K562 (cell line): ENCODE measurements around the gene IKBKE. TPM values are rescaled to one million over a fixed set of nuclear protein-coding genes. Genes with fewer than 3 reads are reported as not detected.
A peak's percentile ranks its signal among the peaks of the same experiment; 100 is the strongest.

ENCODE experiments used
- CREM ChIP-seq: IDR thresholded peaks from 2 replicates; pipeline ENCODE4 v1.6.1; 2014; ENCODE audit warnings: antibody characterized with exemption, low read depth
- GABPA ChIP-seq: fragments of 200-800 bp; sonication (Bioruptor generic); conservative IDR thresholded peaks from 2 replicates; pipeline ENCODE4 v1.6.1; 2016; ENCODE audit warnings: low read depth, missing genetic modification characterization, missing compliant biosample characterization
- HMG20B ChIP-seq: fragments of 250-450 bp; sonication (Bioruptor Pico); IDR thresholded peaks from 2 replicates; pipeline ENCODE4 v1.5.0; 2021; ENCODE audit warnings: mild to moderate bottlenecking
- MGA ChIP-seq: fragments of 450-650 bp; IDR thresholded peaks from 2 replicates; pipeline ENCODE4 v1.6.1; 2016; ENCODE audit warnings: mild to moderate bottlenecking, moderate library complexity
- MTA1 ChIP-seq: fragments of 450-650 bp; IDR thresholded peaks from 2 replicates; pipeline ENCODE4 v1.6.1; 2017; ENCODE audit warnings: borderline replicate concordance
- SMAD4 ChIP-seq: fragments of 250-450 bp; sonication (Bioruptor Pico); conservative IDR thresholded peaks from 2 replicates; pipeline ENCODE4 v1.8.0; 2021; ENCODE audit warnings: inconsistent platforms, mild to moderate bottlenecking, moderate library complexity
- SPI1 ChIP-seq: IDR thresholded peaks from 2 replicates; pipeline ENCODE4 v1.6.1; 2011; ENCODE audit warnings: low read depth, low read length, control low read depth, borderline replicate concordance
- polyA plus RNA-seq, 8 experiments: library from polyadenylated mRNA; depleted of rRNA in 4 of 8; stranded (reverse) in 5 of 8; unstranded in 3 of 8; fragments of >200 nt; fragmentation: Nextera tagmentation in 2 of 8; fragmentation: Illumina TruSeq in 1 of 8; extraction: Ambion mirVana in 2 of 8; extraction: Trizol in 1 of 8; gene quantifications; 2 replicates each; pipeline versions ENCODE4 v1.2.1 to v1.2.3, GENCODE V29; 2011 to 2014; ENCODE audit warnings: inconsistent platforms in 1 of 8, missing spikeins in 1 of 8
- total RNA-seq, 7 experiments: library from RNA; depleted of rRNA in 6 of 7; stranded (reverse); fragments of >200 nt in 6 of 7; fragmentation: Illumina TruSeq in 2 of 7; extraction: Trizol in 2 of 7; gene quantifications; 2 replicates each; pipeline versions ENCODE4 v1.2.1 to v1.2.3, GENCODE V29; 2011 to 2021; ENCODE audit warnings: low replicate concordance in 1 of 7
- TF ChIP-seq, protein P1 (sequence below), 3 experiments: fragments of 200-800 bp in 1 of 3; sonication (Bioruptor generic) in 1 of 3; sonication (generic) in 1 of 3; formaldehyde crosslinking in 1 of 3; IDR thresholded peaks; 2 replicates each; pipeline versions ENCODE4 v1.6.1 to v1.8.0; 2016 to 2022; ENCODE audit warnings: mild to moderate bottlenecking in 2 of 3, missing compliant biosample characterization in 2 of 3, missing genetic modification characterization in 2 of 3, missing genetic modification reagents in 1 of 3
- TF ChIP-seq, protein P2 (sequence below): fragments of 450-650 bp; IDR thresholded peaks from 2 replicates; pipeline ENCODE4 v1.6.1; 2017; ENCODE audit warnings: antibody characterized with exemption, mild to moderate bottlenecking

IKBKE gene
- total and polyA plus RNA-seq, 9 of the 15 experiments (the other 6 are each of a cell fraction or from before 2014, with no cell fraction given), result 2.3 to 9.0 (median 4.8) TPM

- TF ChIP-seq, protein P1, sequence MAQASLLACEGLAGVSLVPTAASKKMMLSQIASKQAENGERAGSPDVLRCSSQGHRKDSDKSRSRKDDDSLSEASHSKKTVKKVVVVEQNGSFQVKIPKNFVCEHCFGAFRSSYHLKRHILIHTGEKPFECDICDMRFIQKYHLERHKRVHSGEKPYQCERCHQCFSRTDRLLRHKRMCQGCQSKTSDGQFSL (CRISPR knock-in tag; IDR thresholded peaks at IDR 0.05), result no peak
- TF ChIP-seq, protein P1 (tag; IDR thresholded peaks at IDR 0.05), result no peak
- TF ChIP-seq, protein P2, sequence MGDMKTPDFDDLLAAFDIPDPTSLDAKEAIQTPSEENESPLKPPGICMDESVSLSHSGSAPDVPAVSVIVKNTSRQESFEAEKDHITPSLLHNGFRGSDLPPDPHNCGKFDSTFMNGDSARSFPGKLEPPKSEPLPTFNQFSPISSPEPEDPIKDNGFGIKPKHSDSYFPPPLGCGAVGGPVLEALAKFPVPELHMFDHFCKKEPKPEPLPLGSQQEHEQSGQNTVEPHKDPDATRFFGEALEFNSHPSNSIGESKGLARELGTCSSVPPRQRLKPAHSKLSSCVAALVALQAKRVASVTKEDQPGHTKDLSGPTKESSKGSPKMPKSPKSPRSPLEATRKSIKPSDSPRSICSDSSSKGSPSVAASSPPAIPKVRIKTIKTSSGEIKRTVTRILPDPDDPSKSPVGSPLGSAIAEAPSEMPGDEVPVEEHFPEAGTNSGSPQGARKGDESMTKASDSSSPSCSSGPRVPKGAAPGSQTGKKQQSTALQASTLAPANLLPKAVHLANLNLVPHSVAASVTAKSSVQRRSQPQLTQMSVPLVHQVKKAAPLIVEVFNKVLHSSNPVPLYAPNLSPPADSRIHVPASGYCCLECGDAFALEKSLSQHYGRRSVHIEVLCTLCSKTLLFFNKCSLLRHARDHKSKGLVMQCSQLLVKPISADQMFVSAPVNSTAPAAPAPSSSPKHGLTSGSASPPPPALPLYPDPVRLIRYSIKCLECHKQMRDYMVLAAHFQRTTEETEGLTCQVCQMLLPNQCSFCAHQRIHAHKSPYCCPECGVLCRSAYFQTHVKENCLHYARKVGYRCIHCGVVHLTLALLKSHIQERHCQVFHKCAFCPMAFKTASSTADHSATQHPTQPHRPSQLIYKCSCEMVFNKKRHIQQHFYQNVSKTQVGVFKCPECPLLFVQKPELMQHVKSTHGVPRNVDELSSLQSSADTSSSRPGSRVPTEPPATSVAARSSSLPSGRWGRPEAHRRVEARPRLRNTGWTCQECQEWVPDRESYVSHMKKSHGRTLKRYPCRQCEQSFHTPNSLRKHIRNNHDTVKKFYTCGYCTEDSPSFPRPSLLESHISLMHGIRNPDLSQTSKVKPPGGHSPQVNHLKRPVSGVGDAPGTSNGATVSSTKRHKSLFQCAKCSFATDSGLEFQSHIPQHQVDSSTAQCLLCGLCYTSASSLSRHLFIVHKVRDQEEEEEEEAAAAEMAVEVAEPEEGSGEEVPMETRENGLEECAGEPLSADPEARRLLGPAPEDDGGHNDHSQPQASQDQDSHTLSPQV, result peak; percentile 67; the same call in 1 of the 2 replicates
- TF ChIP-seq CREM (no peak), MGA (peak; percentile 70), SMAD4 (CRISPR knock-in tag) (peak; percentile 54; the same call in 1 of the 2 replicates), MTA1 (no peak), SPI1 (peak; percentile 66; the same call in 1 of the 2 replicates), GABPA (tag) (peak; percentile 44; the same call in 1 of the 2 replicates), HMG20B (CRISPR knock-in tag) (no peak)
These were observed 16.9 kb downstream of the IKBKE start (continued) for GRCh38 chr1:206486995-206487788.
